MG63 (cell line): Measurements from ENCODE around the gene MAP4K3. TPM values are rescaled to one million over a fixed set of nuclear protein-coding genes. Genes with fewer than 3 reads are reported as not detected.

Experiments
- DNase-seq: peaks from one replicate; pipeline ENCODE4 v3.0.0-alpha.2; 2020
- H3K27me3 ChIP-seq: fragments of 250-450 bp; sonication (Bioruptor Pico); 2 replicates; pipeline ENCODE4 v1.5.1; 2020; ENCODE audit warnings: mild to moderate bottlenecking, moderate library complexity
- H3K36me3 ChIP-seq: fragments of 250-450 bp; sonication (Bioruptor Pico); 2 replicates; pipeline ENCODE4 v1.5.1; 2020; ENCODE audit warnings: mild to moderate bottlenecking, moderate library complexity
- H3K4me3 ChIP-seq: fragments of 250-450 bp; sonication (Bioruptor Pico); 2 replicates; pipeline ENCODE4 v1.5.1; 2020; ENCODE audit warnings: mild to moderate bottlenecking, moderate library complexity
- H3K9me3 ChIP-seq: fragments of 250-450 bp; sonication (Bioruptor Pico); 2 replicates; pipeline ENCODE4 v1.5.1; 2020; ENCODE audit warnings: mild to moderate bottlenecking, moderate library complexity
- total RNA-seq: library from RNA; depleted of rRNA; stranded (reverse); fragments of >200 nt; shearing (Covaris generic); gene quantifications from 2 replicates; pipeline ENCODE4 v1.2.3, GENCODE V29; 2014; ENCODE audit warnings: low replicate concordance

MAP4K3 gene
- total RNA-seq, 1 experiment from 2014 or later, result 8.7 TPM

DNA sequence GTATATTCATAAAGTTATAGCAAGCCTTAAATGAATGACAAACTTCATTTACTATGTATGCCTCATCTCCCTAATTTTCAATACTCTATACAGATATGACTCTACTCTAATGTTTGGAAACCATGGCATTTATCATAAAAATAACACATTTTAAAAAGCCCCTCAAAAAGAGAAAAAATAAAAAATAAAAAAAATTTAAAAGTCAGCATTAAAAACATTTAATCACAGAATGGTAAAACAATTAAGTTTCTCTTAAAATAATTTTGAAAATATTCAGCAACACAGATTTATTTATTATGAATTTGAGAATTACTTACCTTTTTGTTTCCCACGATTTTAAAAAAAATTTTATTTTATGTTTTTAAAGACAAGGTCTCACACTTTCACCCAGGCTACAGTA lies 128.3 kb downstream of the MAP4K3 start:
- Histone ChIP-seq H3K4me3 (no peak overlapping the region), H3K36me3 (peaks cover 6% of the 10 kb centered on the region), H3K9me3 (no peaks in the 10 kb centered on the region), H3K27me3 (no peaks in the 10 kb centered on the region)
- no peak for DNase-seq

DNA sequence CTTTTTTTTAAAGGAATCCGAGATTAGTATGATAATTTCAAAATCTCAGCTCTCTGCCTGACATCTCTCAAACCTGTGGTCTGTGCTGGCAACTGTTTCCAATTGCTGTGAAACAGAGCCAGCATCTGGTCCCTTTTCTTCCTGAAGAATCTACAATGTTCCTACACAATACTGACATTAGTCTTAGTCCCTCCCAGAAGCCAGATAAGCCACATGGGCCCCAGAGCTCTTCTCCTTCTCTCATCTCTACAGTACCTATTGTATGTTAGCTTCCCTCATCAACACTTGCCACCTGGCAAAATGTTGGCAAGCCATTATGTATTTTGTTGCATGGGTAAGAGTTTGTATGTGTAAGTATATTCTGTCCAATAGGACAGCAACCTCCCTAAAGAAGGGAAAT lies 130.5 kb downstream of the MAP4K3 start:
- DNase-seq, result no peak
- H3K4me3 ChIP-seq, result no peak overlapping the region
- peaks cover 3% of the 10 kb centered on the region for H3K36me3 ChIP-seq
- no peaks in the 10 kb centered on the region for H3K9me3 ChIP-seq
- H3K27me3 ChIP-seq, result no peaks in the 10 kb centered on the region

DNA sequence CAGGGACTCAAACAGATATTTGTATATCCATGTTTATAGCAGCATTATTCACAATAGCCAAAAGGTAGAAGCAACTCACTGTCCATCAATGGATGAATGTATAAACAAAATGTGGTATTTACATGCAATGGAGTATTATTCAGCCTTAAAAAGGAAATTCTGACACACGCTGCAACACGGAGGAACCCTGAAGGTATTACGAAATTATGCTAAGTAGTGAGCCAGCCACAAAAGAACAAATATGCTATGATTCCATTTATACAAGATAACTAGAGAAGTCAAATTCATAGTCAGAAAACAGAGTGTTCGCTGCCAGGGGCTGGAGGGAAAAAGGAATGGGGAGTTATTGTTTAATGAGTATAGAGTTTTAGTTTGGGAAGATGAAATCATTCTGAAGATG lies 132.4 kb downstream of the MAP4K3 start:
- Histone ChIP-seq H3K36me3 (no peaks in the 10 kb centered on the region), H3K9me3 (no peaks in the 10 kb centered on the region), H3K4me3 (no peak overlapping the region), H3K27me3 (no peaks in the 10 kb centered on the region)
- no peak for DNase-seq

DNA sequence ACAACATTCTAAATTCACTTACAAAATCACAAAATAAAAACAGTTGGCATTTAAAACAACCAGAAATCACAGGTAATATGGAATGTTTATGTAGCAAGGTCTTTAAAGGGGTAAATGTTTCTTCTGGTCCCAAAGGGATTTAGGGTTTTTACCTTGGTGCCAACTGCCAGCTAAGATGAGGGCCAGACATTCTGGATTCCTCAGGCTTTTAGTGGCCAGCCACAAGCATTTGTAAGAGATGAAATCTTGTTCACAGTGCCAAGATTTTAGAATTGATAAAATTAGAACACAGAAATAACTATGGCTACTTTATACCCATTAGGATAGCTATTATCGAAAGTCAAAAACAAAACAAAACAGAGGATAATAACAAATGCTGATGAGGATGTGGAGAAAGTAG lies 132.9 kb downstream of the MAP4K3 start:
- H3K27me3 ChIP-seq, result no peaks in the 10 kb centered on the region
- H3K4me3 ChIP-seq, result no peak overlapping the region
- no peaks in the 10 kb centered on the region for H3K9me3 ChIP-seq
- H3K36me3 ChIP-seq, result no peaks in the 10 kb centered on the region; the same call in 1 of the 2 replicates
- DNase-seq, result peak; percentile 13

DNA sequence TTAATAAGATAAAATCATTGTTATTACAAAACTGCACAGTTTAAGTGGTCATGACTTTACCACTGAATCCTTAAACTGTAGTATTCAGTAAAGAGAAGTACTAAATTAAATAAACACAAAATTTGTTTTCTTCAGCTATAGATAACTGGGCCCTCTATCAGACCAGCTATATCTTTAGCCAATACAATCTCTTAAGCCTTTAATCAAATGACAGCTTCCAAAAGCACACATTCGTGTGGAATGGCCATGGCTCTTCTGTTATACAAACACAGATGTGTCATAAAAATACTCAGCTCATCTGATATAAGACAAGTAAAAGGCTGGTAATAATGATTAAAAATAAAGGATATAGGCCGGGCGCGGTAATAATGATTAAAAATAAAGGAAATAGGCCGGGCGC lies 135.7 kb downstream of the MAP4K3 start:
- H3K9me3 ChIP-seq, result no peaks in the 10 kb centered on the region
- H3K36me3 ChIP-seq, result no peaks in the 10 kb centered on the region; the same call in 1 of the 2 replicates
- no peak for DNase-seq
- no peaks in the 10 kb centered on the region for H3K27me3 ChIP-seq
- H3K4me3 ChIP-seq, result no peak overlapping the region

DNA sequence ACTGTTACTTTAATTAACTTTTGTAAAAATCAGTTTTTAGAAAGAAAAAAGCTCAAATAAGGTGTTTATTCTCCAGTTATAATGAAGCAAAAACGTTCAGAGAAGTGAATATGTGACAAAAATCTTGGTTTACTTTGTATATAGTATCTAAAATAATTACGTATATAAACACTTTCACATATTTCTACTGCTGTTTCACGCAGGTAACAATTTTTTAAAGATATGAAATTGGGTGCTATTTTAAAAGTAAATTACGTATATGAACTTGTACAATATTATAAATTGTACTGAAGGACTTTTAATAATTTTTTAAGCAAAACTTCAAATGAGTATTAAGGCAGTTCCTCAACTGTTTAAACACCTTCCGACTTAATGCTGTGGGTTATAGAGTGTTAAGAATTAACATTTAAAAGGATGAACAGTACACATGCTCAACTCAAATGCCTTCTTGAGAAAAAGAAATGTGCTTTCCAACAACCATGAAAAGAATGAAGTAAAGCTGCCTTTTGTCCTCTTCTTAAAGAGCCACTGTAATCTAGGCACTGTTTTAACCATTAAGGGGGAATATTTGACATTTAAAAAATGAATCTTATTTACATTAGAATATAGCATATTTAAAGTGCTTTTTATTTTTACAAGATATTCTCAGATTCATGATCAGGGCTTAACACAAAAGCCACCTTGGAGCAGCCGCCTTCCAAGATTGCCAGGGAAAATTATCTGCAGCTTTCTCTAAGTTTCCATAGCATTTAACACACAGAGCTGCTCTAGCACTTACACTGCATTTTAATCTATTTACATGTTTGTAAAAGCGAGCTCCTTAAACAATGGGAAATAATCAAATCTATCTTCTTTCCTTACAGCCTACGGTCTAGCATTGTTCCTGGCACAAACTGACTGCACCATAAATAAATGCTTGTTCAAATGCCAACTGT lies 136.8 kb downstream of the MAP4K3 start:
- Histone ChIP-seq H3K9me3 (no peaks in the 10 kb centered on the region), H3K4me3 (no peak overlapping the region), H3K27me3 (no peaks in the 10 kb centered on the region), H3K36me3 (no peaks in the 10 kb centered on the region; the same call in 1 of the 2 replicates)
- no peak for DNase-seq

DNA sequence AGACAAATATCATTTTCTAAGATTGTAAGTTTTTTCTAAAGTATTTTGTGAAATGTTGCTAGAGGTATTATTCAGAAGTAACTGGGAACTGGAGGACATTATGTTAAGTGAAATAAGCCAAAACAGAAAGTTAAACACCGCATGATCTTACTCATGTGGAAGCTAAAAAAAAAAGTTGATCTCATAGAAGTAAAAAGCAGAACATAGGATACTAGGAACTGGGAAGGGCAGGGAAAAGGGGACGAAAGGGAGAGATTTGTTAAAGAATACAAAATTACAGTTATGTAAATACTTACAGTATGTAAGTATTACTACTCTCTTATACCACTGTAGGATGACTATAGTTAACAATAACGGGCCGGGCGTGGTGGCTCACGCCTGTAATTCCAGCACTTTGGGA lies 146.7 kb downstream of the MAP4K3 start:
- Histone ChIP-seq H3K36me3 (peaks cover 12% of the 10 kb centered on the region), H3K4me3 (no peak overlapping the region), H3K9me3 (no peaks in the 10 kb centered on the region), H3K27me3 (no peaks in the 10 kb centered on the region)
- no peak for DNase-seq

DNA sequence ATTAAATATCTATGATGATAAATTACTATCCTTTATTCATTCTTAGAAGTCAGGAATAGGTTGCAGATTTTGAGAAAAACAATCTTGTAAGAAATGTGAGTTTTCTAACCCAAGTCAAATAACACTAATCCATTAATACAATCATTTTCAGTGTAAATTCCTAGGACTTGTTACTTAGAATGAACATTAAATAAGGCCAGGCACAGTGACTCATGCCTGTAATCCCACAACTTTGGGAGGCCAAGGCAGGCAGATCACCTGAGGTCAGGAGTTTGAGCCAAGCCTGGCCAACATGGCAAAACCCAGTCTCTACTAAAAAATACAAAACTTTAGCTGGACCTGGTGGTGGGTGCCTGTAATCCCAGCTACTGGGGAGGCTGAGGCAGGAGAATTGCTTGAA lies 147.5 kb downstream of the MAP4K3 start:
- DNase-seq, result peak; percentile 24
- no peaks in the 10 kb centered on the region for H3K27me3 ChIP-seq
- H3K4me3 ChIP-seq, result no peak overlapping the region
- peaks cover 12% of the 10 kb centered on the region for H3K36me3 ChIP-seq
- no peaks in the 10 kb centered on the region for H3K9me3 ChIP-seq

DNA sequence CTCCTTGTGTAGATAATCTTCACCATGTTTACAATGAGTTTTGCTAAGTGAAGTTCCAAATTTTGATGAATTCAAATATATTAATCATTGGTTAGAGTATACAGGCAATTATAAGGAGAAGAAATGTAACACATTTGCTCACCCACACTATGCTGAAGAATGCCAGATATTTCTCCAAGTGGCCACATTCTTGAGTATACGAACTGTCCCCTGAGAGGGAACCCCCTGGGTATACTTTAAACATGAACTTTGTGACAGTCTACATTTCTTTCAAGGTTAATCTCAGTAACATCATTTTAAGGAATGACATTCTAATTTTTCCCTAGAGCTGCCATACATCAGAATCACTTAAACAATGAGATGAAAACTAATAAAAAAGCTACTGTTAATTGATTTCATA lies 153.5 kb downstream of the MAP4K3 start:
- no peaks in the 10 kb centered on the region for H3K9me3 ChIP-seq
- peaks cover 9% of the 10 kb centered on the region for H3K36me3 ChIP-seq
- no peaks in the 10 kb centered on the region for H3K27me3 ChIP-seq
- H3K4me3 ChIP-seq, result no peak overlapping the region
- no peak for DNase-seq

DNA sequence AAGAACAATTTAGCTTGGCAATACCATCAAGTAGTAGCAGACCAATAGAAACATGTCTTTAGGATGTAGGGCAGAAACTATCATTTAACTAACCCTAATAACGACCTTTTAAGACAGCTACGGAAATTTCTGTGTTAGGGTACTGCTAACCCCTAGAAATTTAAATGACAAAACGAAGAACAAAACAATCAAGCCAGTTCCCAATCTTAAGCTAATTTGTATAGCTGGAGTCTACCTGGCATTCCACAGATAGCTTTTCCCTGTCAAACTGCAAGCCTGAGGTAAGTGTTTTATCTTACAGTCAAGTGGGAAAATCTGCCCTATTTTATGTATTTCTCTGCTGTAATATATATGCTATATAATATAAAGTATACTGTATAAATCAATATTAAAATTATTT lies 155.7 kb downstream of the MAP4K3 start:
- H3K4me3 ChIP-seq, result no peak overlapping the region
- DNase-seq, result no peak
- peaks cover 7% of the 10 kb centered on the region; the same call in 1 of the 2 replicates for H3K36me3 ChIP-seq
- H3K27me3 ChIP-seq, result no peaks in the 10 kb centered on the region
- no peaks in the 10 kb centered on the region for H3K9me3 ChIP-seq

DNA sequence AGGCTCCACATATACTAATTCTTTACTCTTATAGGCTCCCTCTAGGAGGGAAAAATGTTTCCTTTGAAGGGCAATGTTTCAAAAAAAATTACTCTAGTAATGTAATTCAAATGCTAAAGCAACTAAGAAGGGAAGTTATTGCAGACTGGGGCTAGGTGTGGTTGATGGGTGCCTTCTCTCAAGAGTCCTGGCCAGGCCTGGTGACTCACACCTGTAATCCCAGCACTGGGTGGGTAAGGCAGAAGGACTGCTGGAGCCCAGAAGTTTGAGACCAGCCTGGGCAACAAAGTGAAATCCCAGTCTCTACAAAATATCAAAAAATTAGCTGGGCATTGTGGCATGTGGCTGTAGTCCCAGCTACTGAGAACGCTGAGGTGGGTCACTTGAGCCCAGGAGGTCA lies 162.1 kb downstream of the MAP4K3 start:
- H3K9me3 ChIP-seq, result no peaks in the 10 kb centered on the region
- DNase-seq, result peak; percentile 20
- no peaks in the 10 kb centered on the region for H3K27me3 ChIP-seq
- H3K36me3 ChIP-seq, result peaks cover 17% of the 10 kb centered on the region
- H3K4me3 ChIP-seq, result no peak overlapping the region

DNA sequence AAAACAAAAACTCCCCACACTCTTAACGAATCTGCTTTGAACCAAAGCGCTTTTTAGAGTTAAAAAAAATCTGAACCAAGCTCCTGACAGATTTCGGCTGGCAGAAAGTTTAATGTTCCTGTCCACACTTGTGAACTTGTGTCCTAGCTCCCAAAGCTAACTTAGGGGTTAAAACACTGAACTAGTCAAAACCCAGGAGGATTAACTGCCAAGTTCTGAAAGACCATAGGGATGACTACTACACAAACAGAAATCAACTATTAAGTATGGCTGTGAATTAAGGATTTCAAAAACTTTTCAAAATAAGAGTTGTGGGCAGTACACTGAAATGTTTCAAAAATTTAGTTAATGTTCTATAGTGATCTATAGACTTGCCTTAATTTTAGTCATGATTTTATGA lies 167.1 kb downstream of the MAP4K3 start:
- no peak for DNase-seq
- Histone ChIP-seq H3K36me3 (peaks cover 9% of the 10 kb centered on the region), H3K9me3 (no peaks in the 10 kb centered on the region), H3K27me3 (no peaks in the 10 kb centered on the region), H3K4me3 (no peak overlapping the region)

DNA sequence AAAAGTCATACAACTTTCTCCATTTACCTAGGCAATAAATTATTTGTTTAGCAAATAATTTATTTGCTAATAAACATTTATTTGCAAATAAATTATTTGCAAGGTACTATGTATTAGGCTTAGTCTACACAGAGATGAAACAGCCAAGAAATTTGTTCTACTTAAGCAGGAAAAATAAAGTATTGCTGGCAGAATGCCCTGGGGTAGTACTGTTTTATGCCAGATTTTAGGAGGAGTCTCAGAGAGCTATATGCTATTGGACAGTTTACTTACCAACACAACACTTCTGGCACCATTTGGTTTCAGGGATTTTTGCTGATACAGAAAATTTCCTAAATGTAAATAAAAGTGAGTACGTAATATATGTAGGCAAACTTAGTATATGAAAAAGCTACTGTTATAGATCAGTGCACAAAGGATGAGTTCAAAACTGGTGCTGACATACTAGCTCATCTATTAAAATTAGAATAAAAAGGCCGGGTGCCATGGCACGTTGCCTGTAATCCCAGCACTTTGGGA lies 170.1 kb downstream of the MAP4K3 start:
- Histone ChIP-seq H3K27me3 (no peaks in the 10 kb centered on the region), H3K4me3 (no peak overlapping the region), H3K36me3 (peaks cover 2% of the 10 kb centered on the region; the same call in 1 of the 2 replicates), H3K9me3 (no peaks in the 10 kb centered on the region)
- no peak for DNase-seq

DNA sequence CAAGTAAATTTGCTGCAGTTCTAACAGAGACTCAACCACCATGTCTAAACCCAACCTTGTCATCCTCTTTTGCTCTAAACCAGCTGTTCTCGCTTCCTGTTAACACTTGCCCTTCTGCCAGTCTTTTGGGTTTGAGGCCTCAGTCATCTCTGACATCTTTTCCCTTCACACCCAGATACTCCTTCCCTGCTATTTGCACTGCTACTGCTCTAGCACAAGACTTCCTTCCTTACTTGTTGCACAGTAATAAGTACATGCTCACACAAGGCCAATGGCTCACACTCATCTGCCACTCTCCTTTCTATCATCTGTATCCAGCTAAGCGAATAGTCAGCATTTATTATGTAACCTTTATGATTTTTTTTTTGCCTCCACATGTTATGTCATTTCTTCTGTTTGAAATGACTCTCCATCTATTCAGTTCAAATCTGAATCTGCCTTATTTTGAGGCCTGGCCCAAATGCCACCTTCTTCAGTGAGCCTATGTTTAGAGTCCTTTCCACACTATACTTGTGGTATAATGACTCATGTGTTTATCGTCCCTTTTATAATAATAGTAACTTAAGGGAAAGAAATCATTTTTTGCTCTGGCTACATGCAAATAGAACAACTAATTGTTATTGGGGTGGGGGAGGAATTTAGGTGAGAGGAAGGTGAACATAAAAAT lies 170.8 kb downstream of the MAP4K3 start:
- no peaks in the 10 kb centered on the region for H3K9me3 ChIP-seq
- H3K4me3 ChIP-seq, result no peak overlapping the region
- H3K27me3 ChIP-seq, result no peaks in the 10 kb centered on the region
- peaks cover 2% of the 10 kb centered on the region; the same call in 1 of the 2 replicates for H3K36me3 ChIP-seq
- DNase-seq, result no peak

DNA sequence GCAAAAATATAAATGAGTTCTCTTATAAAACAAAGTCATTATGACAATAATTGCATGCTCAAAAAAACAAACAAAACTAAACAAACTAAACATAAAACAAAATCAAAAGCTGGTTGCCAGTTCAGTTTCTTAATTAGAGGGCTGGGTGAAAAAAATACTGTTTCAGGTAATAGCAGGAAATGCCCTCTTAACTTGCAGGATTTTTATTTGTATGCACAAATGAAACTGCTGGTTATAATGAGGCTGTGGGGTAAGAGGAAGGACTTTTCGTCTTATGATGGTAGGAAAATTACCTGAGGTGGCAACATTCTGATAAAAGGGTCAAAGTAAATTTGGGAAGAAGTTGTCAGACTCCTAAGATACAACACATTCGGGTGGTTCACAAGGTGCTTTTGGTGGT lies 171.8 kb downstream of the MAP4K3 start:
- no peaks in the 10 kb centered on the region for H3K27me3 ChIP-seq
- H3K9me3 ChIP-seq, result no peaks in the 10 kb centered on the region
- H3K4me3 ChIP-seq, result no peak overlapping the region
- H3K36me3 ChIP-seq, result peaks cover 2% of the 10 kb centered on the region; the same call in 1 of the 2 replicates
- DNase-seq, result no peak

DNA sequence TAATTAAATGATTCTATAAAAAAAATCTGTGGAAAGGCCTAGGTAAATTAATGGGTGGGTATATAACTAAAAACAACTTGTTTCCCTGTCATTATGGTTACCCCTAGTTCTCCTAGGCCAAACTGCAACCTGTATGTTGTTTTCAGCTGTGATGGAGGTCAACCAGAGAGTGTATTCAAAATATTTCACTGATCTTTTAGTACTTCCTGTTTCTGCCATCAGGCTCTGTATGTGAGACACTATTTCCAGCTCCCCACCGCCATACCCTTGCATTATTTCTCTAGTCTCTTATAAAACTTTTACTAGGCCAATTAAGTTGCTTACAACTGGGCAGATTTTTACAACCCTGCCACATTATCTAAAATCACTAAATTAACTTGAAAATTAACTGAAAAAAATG lies 172.4 kb downstream of the MAP4K3 start:
- H3K27me3 ChIP-seq, result no peaks in the 10 kb centered on the region
- no peak overlapping the region for H3K4me3 ChIP-seq
- peaks cover 2% of the 10 kb centered on the region for H3K36me3 ChIP-seq
- H3K9me3 ChIP-seq, result no peaks in the 10 kb centered on the region
- DNase-seq, result no peak

DNA sequence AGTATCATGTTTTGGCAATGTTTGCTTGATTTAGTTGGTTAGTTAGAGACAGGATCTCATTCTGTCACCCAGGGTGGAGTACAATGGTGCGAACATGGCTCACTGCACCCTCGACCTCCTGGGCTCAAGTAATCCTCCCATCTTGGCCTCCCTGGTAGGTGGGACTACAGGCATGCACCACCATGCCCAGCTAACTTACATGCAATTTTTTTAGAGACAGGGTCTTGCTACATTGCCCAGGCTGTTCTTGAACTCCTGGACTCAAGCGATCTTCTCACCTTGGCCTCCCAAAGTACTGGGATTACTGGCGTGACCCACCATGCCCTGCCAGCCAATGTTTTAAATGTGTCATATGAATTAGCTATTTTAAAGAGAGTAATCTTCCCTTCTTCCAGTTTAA lies 177.0 kb downstream of the MAP4K3 start:
- peaks cover 31% of the 10 kb centered on the region for H3K36me3 ChIP-seq
- H3K9me3 ChIP-seq, result no peaks in the 10 kb centered on the region; the same call in 1 of the 2 replicates
- H3K4me3 ChIP-seq, result no peak overlapping the region
- H3K27me3 ChIP-seq, result no peaks in the 10 kb centered on the region
- no peak for DNase-seq
